Thyroid gland (tissue), 4 donors: ENCODE results near the gene HID1.

Experiments used
- POLR2A ChIP-seq, 2 donors: fragments of 450-650 bp; IDR thresholded peaks; one replicate each; pipeline ENCODE4 v1.6.1; 2017; ENCODE audit warnings: antibody characterized with exemption in 2 of 2, mild to moderate bottlenecking in 2 of 2, moderate library complexity in 1 of 2
- TF ChIP-seq, protein P1 (sequence below), 6 experiments: fragments of 200-600 bp in 3 of 6; fragments of 450-650 bp in 3 of 6; sonication (generic) in 3 of 6; IDR thresholded peaks; one replicate each; pipeline ENCODE4 v1.5.1; 2016 to 2019; ENCODE audit warnings: antibody characterized with exemption in 6 of 6, mild to moderate bottlenecking in 2 of 6, inconsistent platforms in 1 of 6, moderate library complexity in 1 of 6

DNA sequence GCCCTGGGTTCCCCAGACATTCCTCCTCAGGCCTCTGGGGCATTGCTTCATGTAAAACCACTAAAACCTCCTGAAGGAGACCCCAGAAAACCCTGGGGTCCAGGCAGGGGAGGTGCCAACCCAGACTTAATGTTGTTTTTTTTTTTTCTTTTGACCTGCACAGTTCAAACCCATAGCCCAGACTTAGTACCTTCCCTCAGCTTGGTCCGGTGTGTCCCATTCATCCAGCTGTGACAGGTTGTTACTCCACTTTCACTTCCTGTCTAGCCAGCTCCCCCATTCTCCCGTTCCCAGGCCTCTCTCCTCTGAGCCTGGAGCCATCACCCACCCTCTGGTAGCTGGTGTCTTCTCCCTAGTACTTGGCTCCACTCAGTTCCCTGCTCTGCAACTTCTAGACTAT, 19.7 kb upstream of the HID1 start:
- no peak for TF ChIP-seq POLR2A (IDR thresholded peaks at IDR 0.05)
- TF ChIP-seq, protein P1, sequence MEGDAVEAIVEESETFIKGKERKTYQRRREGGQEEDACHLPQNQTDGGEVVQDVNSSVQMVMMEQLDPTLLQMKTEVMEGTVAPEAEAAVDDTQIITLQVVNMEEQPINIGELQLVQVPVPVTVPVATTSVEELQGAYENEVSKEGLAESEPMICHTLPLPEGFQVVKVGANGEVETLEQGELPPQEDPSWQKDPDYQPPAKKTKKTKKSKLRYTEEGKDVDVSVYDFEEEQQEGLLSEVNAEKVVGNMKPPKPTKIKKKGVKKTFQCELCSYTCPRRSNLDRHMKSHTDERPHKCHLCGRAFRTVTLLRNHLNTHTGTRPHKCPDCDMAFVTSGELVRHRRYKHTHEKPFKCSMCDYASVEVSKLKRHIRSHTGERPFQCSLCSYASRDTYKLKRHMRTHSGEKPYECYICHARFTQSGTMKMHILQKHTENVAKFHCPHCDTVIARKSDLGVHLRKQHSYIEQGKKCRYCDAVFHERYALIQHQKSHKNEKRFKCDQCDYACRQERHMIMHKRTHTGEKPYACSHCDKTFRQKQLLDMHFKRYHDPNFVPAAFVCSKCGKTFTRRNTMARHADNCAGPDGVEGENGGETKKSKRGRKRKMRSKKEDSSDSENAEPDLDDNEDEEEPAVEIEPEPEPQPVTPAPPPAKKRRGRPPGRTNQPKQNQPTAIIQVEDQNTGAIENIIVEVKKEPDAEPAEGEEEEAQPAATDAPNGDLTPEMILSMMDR (IDR thresholded peaks at IDR 0.05): no peak
